ENCODE measurements around the gene TMOD2. TPM values are rescaled to one million over a fixed set of nuclear protein-coding genes. Genes with fewer than 3 reads are reported as not detected.
"Not testable (repeated sequence)": the region's sequence is repeated elsewhere in the genome, so short reads cannot be mapped to it uniquely, and the experiment has no call there.

The TMOD2 gene
- total RNA-seq, 2 donors from 2014 or later: 2.4 to 8.9 TPM

- DNase-seq (ENCODE audit: low spot score): no peak
- intact Hi-C loops (cut with DNase I): no loop called here
- Histone ChIP-seq H3K4me3 (no peak overlapping the region), H3K36me3 (no peaks in the 10 kb centered on the region), H3K27me3 (replicated peaks; ENCODE audit: insufficient read depth) (no peaks in the 10 kb centered on the region), H3K9me3 (no peaks in the 10 kb centered on the region), H3K4me1 (replicated peaks) (no peaks in the 10 kb centered on the region), H3K27ac (no peak overlapping the region)
- TF ChIP-seq POLR2A (IDR thresholded peaks at IDR 0.05) (no peak), POLR2AphosphoS5 (IDR thresholded peaks at IDR 0.05) (no peak), CTCF (IDR thresholded peaks at IDR 0.05) (no peak)
- WGBS: 71% methylated on average over 2 of the region's 2 CpGs
Observed at GRCh38 chr15:51781506-51781905, 30.1 kb downstream of the TMOD2 start.

GRCh38 chr15:51782357-51782896, 31.0 kb downstream of the TMOD2 start:
- no peak for TF ChIP-seq POLR2A (IDR thresholded peaks at IDR 0.05)
- TF ChIP-seq CTCF (IDR thresholded peaks at IDR 0.05): peak in 1 of 4 experiments; percentile 16
- 83% methylated on average over 7 of the region's 7 CpGs for WGBS
- Histone ChIP-seq H3K36me3 (no peaks in the 10 kb centered on the region), H3K27ac (no peak overlapping the region), H3K4me1 (replicated peaks) (no peaks in the 10 kb centered on the region), H3K9me3 (no peaks in the 10 kb centered on the region), H3K27me3 (replicated peaks; ENCODE audit: insufficient read depth) (no peaks in the 10 kb centered on the region), H3K4me3 (no peak overlapping the region)
- DNase-seq (ENCODE audit: low spot score): no peak
- intact Hi-C loops (cut with DNase I): no loop called here

- no peak for DNase-seq (ENCODE audit: low spot score)
- H3K27ac ChIP-seq: no peak overlapping the region
- TF ChIP-seq POLR2AphosphoS5 (IDR thresholded peaks at IDR 0.05): no peak
- no peak for TF ChIP-seq CTCF (IDR thresholded peaks at IDR 0.05)
- TF ChIP-seq POLR2A (IDR thresholded peaks at IDR 0.05): no peak
- WGBS: 73% methylated on average over 3 of the region's 3 CpGs
- no peaks in the 10 kb centered on the region for H3K36me3 ChIP-seq
- H3K9me3 ChIP-seq: no peaks in the 10 kb centered on the region
- H3K4me1 ChIP-seq (replicated peaks): no peaks in the 10 kb centered on the region
- intact Hi-C loops (cut with DNase I): no loop called here
- H3K27me3 ChIP-seq (replicated peaks; ENCODE audit: insufficient read depth): no peaks in the 10 kb centered on the region
- no peak overlapping the region for H3K4me3 ChIP-seq
Observed at GRCh38 chr15:51783967-51784366, 32.6 kb downstream of the TMOD2 start.

- H3K27ac ChIP-seq; DNase-seq (ENCODE audit: low spot score); H3K4me1 ChIP-seq (replicated peaks); intact Hi-C loops (cut with DNase I); H3K27me3 ChIP-seq (replicated peaks; ENCODE audit: insufficient read depth); H3K9me3 ChIP-seq; H3K36me3 ChIP-seq; H3K4me3 ChIP-seq: not testable (repeated sequence)
- WGBS: 87% methylated on average over 11 of the region's 11 CpGs
Observed at GRCh38 chr15:51787130-51787529, 35.7 kb downstream of the TMOD2 start.

- intact Hi-C loops (cut with DNase I); H3K4me3 ChIP-seq; H3K9me3 ChIP-seq; H3K27ac ChIP-seq; H3K36me3 ChIP-seq; H3K4me1 ChIP-seq (replicated peaks); H3K27me3 ChIP-seq (replicated peaks; ENCODE audit: insufficient read depth); DNase-seq (ENCODE audit: low spot score): not testable (repeated sequence)
- 92% methylated on average over 4 of the region's 4 CpGs for whole genome bisulfite sequencing
Observed at GRCh38 chr15:51792474-51792873, 41.1 kb downstream of the TMOD2 start.

- H3K27ac ChIP-seq: no peak overlapping the region
- H3K4me1 ChIP-seq (replicated peaks): no peaks in the 10 kb centered on the region
- H3K36me3 ChIP-seq: no peaks in the 10 kb centered on the region
- H3K27me3 ChIP-seq (replicated peaks; ENCODE audit: insufficient read depth): no peaks in the 10 kb centered on the region
- peak; percentile 56 for TF ChIP-seq POLR2AphosphoS5 (IDR thresholded peaks at IDR 0.05)
- TF ChIP-seq CTCF (IDR thresholded peaks at IDR 0.05): no peak
- 33% methylated on average over 4 of the region's 4 CpGs for WGBS
- intact Hi-C loops (cut with DNase I): no loop called here
- no peaks in the 10 kb centered on the region for H3K9me3 ChIP-seq
- peak; percentile 54 for DNase-seq (ENCODE audit: low spot score)
- no peak overlapping the region for H3K4me3 ChIP-seq
Observed at GRCh38 chr15:51793521-51794305, 42.3 kb downstream of the TMOD2 start.
